SK-N-SH treated with all-trans-retinoic acid at 6 μM for 48 hours (cell line): Measurements from ENCODE around the gene ZBTB16.

Experiments
- ARNTL ChIP-seq: fragments of 450-650 bp; formaldehyde crosslinking; IDR thresholded peaks from 2 replicates; pipeline ENCODE4 v1.5.0; 2020; ENCODE audit warnings: low read depth, mild to moderate bottlenecking, moderate library complexity, borderline replicate concordance
- CREB5 ChIP-seq: fragments of 250-450 bp; sonication (Bioruptor Pico); IDR thresholded peaks from 2 replicates; pipeline ENCODE4 v1.5.1; 2020; ENCODE audit warnings: low read depth, mild to moderate bottlenecking, moderate library complexity
- ESRRG ChIP-seq: fragments of 250-450 bp; sonication (Bioruptor Pico); IDR thresholded peaks from 2 replicates; pipeline ENCODE4 v1.6.1; 2021; ENCODE audit warnings: mild to moderate bottlenecking
- GLIS3 ChIP-seq: fragments of 250-450 bp; sonication (Bioruptor Pico); IDR thresholded peaks from 2 replicates; pipeline ENCODE4 v1.5.0; 2020; ENCODE audit warnings: mild to moderate bottlenecking, moderate library complexity
- POU6F1 ChIP-seq: fragments of 250-450 bp; sonication (Bioruptor Pico); IDR thresholded peaks from 2 replicates; pipeline ENCODE4 v1.8.0; 2021; ENCODE audit warnings: low read depth, mild to moderate bottlenecking, moderate library complexity, borderline replicate concordance
- PPARA ChIP-seq: fragments of 250-450 bp; sonication (Bioruptor Pico); IDR thresholded peaks from 2 replicates; pipeline ENCODE4 v1.5.0; 2020; ENCODE audit warnings: mild to moderate bottlenecking, borderline replicate concordance
- RARB ChIP-seq: fragments of 250-450 bp; sonication (Bioruptor Pico); IDR thresholded peaks from 2 replicates; pipeline ENCODE4 v1.8.0; 2021; ENCODE audit warnings: mild to moderate bottlenecking, moderate library complexity
- TOX ChIP-seq: fragments of 250-450 bp; sonication (Bioruptor Pico); IDR thresholded peaks from 2 replicates; pipeline ENCODE4 v1.8.0; 2021; ENCODE audit warnings: mild to moderate bottlenecking, moderate library complexity, borderline replicate concordance
- ZC3H10 ChIP-seq: fragments of 250-450 bp; sonication (Bioruptor Pico); IDR thresholded peaks from 2 replicates; pipeline ENCODE4 v1.5.1; 2021; ENCODE audit warnings: mild to moderate bottlenecking, moderate library complexity
- ZFP3 ChIP-seq: fragments of 250-450 bp; sonication (Bioruptor Pico); IDR thresholded peaks from 2 replicates; pipeline ENCODE4 v1.5.0; 2020; ENCODE audit warnings: mild to moderate bottlenecking, moderate library complexity
- ZFP30 ChIP-seq: fragments of 450-650 bp; formaldehyde crosslinking; IDR thresholded peaks from 2 replicates; pipeline ENCODE4 v1.5.0; 2022; ENCODE audit warnings: mild to moderate bottlenecking, moderate library complexity
- ZNF565 ChIP-seq: fragments of 450-650 bp; formaldehyde crosslinking; conservative IDR thresholded peaks from 2 replicates; pipeline ENCODE4 v1.5.0; 2020; ENCODE audit warnings: low read depth, mild to moderate bottlenecking, moderate library complexity

GRCh38 chr11:114040706-114041211 is 18.8 kb upstream of the ZBTB16 start:
- TF ChIP-seq POU6F1 (CRISPR knock-in tag) = no peak
- TF ChIP-seq ARNTL (CRISPR knock-in tag) = no peak
- no peak for TF ChIP-seq PPARA
- no peak for TF ChIP-seq ZFP30
- TF ChIP-seq ZFP3 = no peak
- no peak for TF ChIP-seq RARB (CRISPR knock-in tag)
- TF ChIP-seq CREB5 (CRISPR knock-in tag) = no peak
- no peak for TF ChIP-seq ZC3H10 (CRISPR knock-in tag)
- no peak for TF ChIP-seq ZNF565 (CRISPR knock-in tag)
- TF ChIP-seq ESRRG (CRISPR knock-in tag) = no peak
- TF ChIP-seq GLIS3 (CRISPR knock-in tag) = no peak
- no peak for TF ChIP-seq TOX (CRISPR knock-in tag)
